ENCODE data around the gene PHF5A.

The PHF5A gene

GRCh38 chr22:41425660-41426365 lies 42.7 kb downstream of the PHF5A start:
- H3K36me3 ChIP-seq = peaks cover 17 to 66% (median 33%) of the 10 kb centered on the region in 11 experiments; a peak in 20 of 22 replicates
- peaks cover 0 to 20% (median 9%) of the 10 kb centered on the region in 10 experiments; a peak in 15 of 20 replicates for H3K4me1 ChIP-seq
- H4K20me1 ChIP-seq = peaks cover 0 to 29% (median 12%) of the 10 kb centered on the region in 11 experiments; a peak in 14 of 22 replicates
- no peak overlapping the region for H3K4me3 ChIP-seq
- 0 out of 22 replicates have a peak overlapping the region, but pooled peaks of 1 of the 11 experiments have one; percentile 23 for H3K27ac ChIP-seq
- H3K9ac ChIP-seq = peak overlapping the region in 3 of 11 experiments; percentile 9 to 18 (median 17); a peak in 3 of 22 replicates
- no peak for TF ChIP-seq Cebpa-rat (IDR thresholded peaks at IDR 0.05)
- no peaks in the 10 kb centered on the region for H3K9me3 ChIP-seq (replicated peaks in 1 of 11)
- H3K27me3 ChIP-seq = no peaks in the 10 kb centered on the region
- H3K4me2 ChIP-seq = no peak overlapping the region

- no peak for TF ChIP-seq Cebpa-rat (IDR thresholded peaks at IDR 0.05)
- H3K27ac ChIP-seq = no peak overlapping the region
- no peak overlapping the region for H3K4me2 ChIP-seq
- H3K27me3 ChIP-seq = no peaks in the 10 kb centered on the region
- H3K9ac ChIP-seq = no peak overlapping the region
- H4K20me1 ChIP-seq = peaks cover 0 to 7% (median 0%) of the 10 kb centered on the region in 11 experiments; a peak in 3 of 22 replicates
- peaks cover 9 to 16% (median 10%) of the 10 kb centered on the region in 11 experiments; a peak in 17 of 22 replicates for H3K36me3 ChIP-seq
- no peak overlapping the region for H3K4me3 ChIP-seq
- peaks cover 16 to 50% (median 38%) of the 10 kb centered on the region in 10 experiments for H3K4me1 ChIP-seq
- H3K9me3 ChIP-seq (replicated peaks in 1 of 11) = no peaks in the 10 kb centered on the region
These were observed 49.8 kb downstream of the PHF5A start for GRCh38 chr22:41418717-41419116.

GRCh38 chr22:41417622-41418390 lies 50.7 kb downstream of the PHF5A start:
- Histone ChIP-seq H3K36me3 (peaks cover under 1 to 7% (median 2%) of the 10 kb centered on the region in 11 experiments; a peak in 16 of 22 replicates), H3K27ac (peak overlapping the region in 2 of 11 experiments; percentile 2 to 24; a peak in 1 of 22 replicates), H4K20me1 (peaks cover 0 to 7% (median 0%) of the 10 kb centered on the region in 11 experiments; a peak in 2 of 22 replicates), H3K4me1 (peaks cover 18 to 52% (median 40%) of the 10 kb centered on the region in 10 experiments), H3K4me3 (no peak overlapping the region), H3K9me3 (replicated peaks in 1 of 11) (no peaks in the 10 kb centered on the region), H3K9ac (0 out of 22 replicates have a peak overlapping the region, but pooled peaks of 1 of the 11 experiments have one; percentile 4), H3K27me3 (no peaks in the 10 kb centered on the region), H3K4me2 (0 out of 22 replicates have a peak overlapping the region, but pooled peaks of 1 of the 11 experiments have one; percentile 12)
- TF ChIP-seq Cebpa-rat (IDR thresholded peaks at IDR 0.05) = no peak

GRCh38 chr22:41415554-41415953 lies 52.9 kb downstream of the PHF5A start:
- H3K4me1 ChIP-seq = peaks cover 37 to 64% (median 56%) of the 10 kb centered on the region in 10 experiments
- peak overlapping the region; percentile 83 to 99 (median 98) for H3K4me2 ChIP-seq
- H3K36me3 ChIP-seq = no peaks in the 10 kb centered on the region

GRCh38 chr22:41411021-41411851 lies 57.3 kb downstream of the PHF5A start:
- Histone ChIP-seq H3K27me3 (no peaks in the 10 kb centered on the region), H3K27ac (peak overlapping the region in 10 of 11 experiments; percentile 30 to 98 (median 58); a peak in 17 of 22 replicates), H3K36me3 (no peaks in the 10 kb centered on the region), H3K4me1 (peaks cover 37 to 78% (median 62%) of the 10 kb centered on the region in 10 experiments), H3K9me3 (replicated peaks in 1 of 11) (no peaks in the 10 kb centered on the region), H3K4me3 (no peak overlapping the region), H4K20me1 (no peaks in the 10 kb centered on the region), H3K9ac (peak overlapping the region; percentile 10 to 98 (median 60); a peak in 17 of 22 replicates), H3K4me2 (peak overlapping the region; percentile 83 to 99 (median 98))
- TF ChIP-seq Cebpa-rat (IDR thresholded peaks at IDR 0.05) = no peak

More at GRCh38 chr22:41415554-41415953, 52.9 kb downstream of the PHF5A start:
- H3K9ac ChIP-seq = peak overlapping the region in 5 of 11 experiments; percentile 10 to 98 (median 96); a peak in 8 of 22 replicates
- no peak for TF ChIP-seq Cebpa-rat (IDR thresholded peaks at IDR 0.05)
- H3K9me3 ChIP-seq (replicated peaks in 1 of 11) = no peaks in the 10 kb centered on the region
- H3K27ac ChIP-seq = peak overlapping the region in 5 of 11 experiments; percentile 97 to 99 (median 98); a peak in 4 of 22 replicates
- peak overlapping the region in 3 of 10 experiments; percentile 20 to 92 (median 77); a peak in 6 of 20 replicates for H3K4me3 ChIP-seq
- peaks cover 0 to 7% (median 0%) of the 10 kb centered on the region in 11 experiments; a peak in 2 of 22 replicates for H4K20me1 ChIP-seq
- no peaks in the 10 kb centered on the region for H3K27me3 ChIP-seq

- Histone ChIP-seq H3K9me3 (replicated peaks in 1 of 11) (no peaks in the 10 kb centered on the region), H3K9ac (peak overlapping the region in 4 of 11 experiments; percentile 8 to 41 (median 14); a peak in 3 of 22 replicates), H3K36me3 (no peaks in the 10 kb centered on the region), H3K27ac (peak overlapping the region in 3 of 11 experiments; percentile 3 to 98 (median 15); a peak in 2 of 22 replicates), H3K27me3 (no peaks in the 10 kb centered on the region), H4K20me1 (no peaks in the 10 kb centered on the region), H3K4me2 (peak overlapping the region in 4 of 11 experiments; percentile 9 to 97 (median 20); a peak in 6 of 22 replicates), H3K4me1 (peaks cover 32 to 81% (median 61%) of the 10 kb centered on the region in 10 experiments), H3K4me3 (no peak overlapping the region)
- TF ChIP-seq Cebpa-rat (IDR thresholded peaks at IDR 0.05) = no peak
These were observed 58.2 kb downstream of the PHF5A start for GRCh38 chr22:41410311-41410751.

All from BLaER1 treated with 17β-estradiol and CSF1 and Interleukin-3, amounts not matched to agents 10 nM and 100 nM (cell line).